H9 (cell line): ENCODE results near the gene GDF3. TPM values are rescaled to one million over a fixed set of nuclear protein-coding genes. Genes with fewer than 3 reads are reported as not detected.

Experiments
- DNase-seq: peaks from one replicate; pipeline ENCODE4 v3.0.0-alpha.2; 2017
- H2AFZ ChIP-seq: one replicate; pipeline ENCODE4 v1.6.1; 2013; ENCODE audit warnings: mild to moderate bottlenecking, low read length, control low read depth, moderate library complexity
- H2AK5ac ChIP-seq: 2 replicates; pipeline ENCODE4 v1.6.1; 2013; ENCODE audit warnings: low read length, control low read depth, mixed read lengths; ENCODE audit not compliant: insufficient read length
- H2BK120ac ChIP-seq: one replicate; pipeline ENCODE4 v1.6.1; 2013; ENCODE audit warnings: low read depth, mild to moderate bottlenecking, low read length, control low read depth, inconsistent platforms; ENCODE audit not compliant: poor library complexity, severe bottlenecking
- H2BK12ac ChIP-seq: 2 replicates; pipeline ENCODE4 v1.6.1; 2013; ENCODE audit warnings: low read length, control low read depth, mixed read lengths, low read depth; ENCODE audit not compliant: insufficient read length
- H2BK15ac ChIP-seq: 2 replicates; pipeline ENCODE4 v1.6.1; 2013; ENCODE audit warnings: low read depth, low read length, control low read depth
- H2BK20ac ChIP-seq: one replicate; pipeline ENCODE4 v1.6.1; 2013; ENCODE audit warnings: low read depth, mild to moderate bottlenecking, low read length, control low read depth, inconsistent platforms; ENCODE audit not compliant: poor library complexity, severe bottlenecking
- H2BK5ac ChIP-seq: 2 replicates; pipeline ENCODE4 v1.6.1; 2013; ENCODE audit warnings: low read length, control low read depth, mixed read lengths; ENCODE audit not compliant: insufficient read length
- H3K14ac ChIP-seq: 2 replicates; pipeline ENCODE4 v1.6.1; 2013; ENCODE audit warnings: low read length, control low read depth; ENCODE audit not compliant: insufficient read depth
- H3K18ac ChIP-seq: 2 replicates; pipeline ENCODE4 v1.6.1; 2013; ENCODE audit warnings: low read depth, mild to moderate bottlenecking, mixed read lengths, low read length, control low read depth; ENCODE audit not compliant: insufficient read length
- H3K23ac ChIP-seq: 2 replicates; pipeline ENCODE4 v1.6.1; 2013; ENCODE audit warnings: low read length, control low read depth, mixed read lengths, low read depth; ENCODE audit not compliant: insufficient read length
- H3K23me2 ChIP-seq: 2 replicates; pipeline ENCODE4 v1.6.1; 2013; ENCODE audit warnings: low read depth, mild to moderate bottlenecking, mixed read lengths, low read length, control low read depth; ENCODE audit not compliant: insufficient read length, poor library complexity, severe bottlenecking
- H3K27ac ChIP-seq: 2 replicates; pipeline ENCODE4 v1.5.1; 2013; ENCODE audit warnings: low read length, control low read depth, mixed read lengths, low read depth; ENCODE audit not compliant: insufficient read length
- H3K27me3 ChIP-seq: 2 replicates; pipeline ENCODE4 v1.6.1; 2013; ENCODE audit warnings: low read length, control low read depth, inconsistent platforms; ENCODE audit not compliant: insufficient read depth
- H3K4ac ChIP-seq: 2 replicates; pipeline ENCODE4 v1.6.1; 2013; ENCODE audit warnings: low read depth, mild to moderate bottlenecking, control low read depth, inconsistent platforms, low read length, moderate library complexity
- H3K4me1 ChIP-seq: 2 replicates; pipeline ENCODE4 v1.6.1; 2013; ENCODE audit warnings: low read length, control low read depth, inconsistent platforms; ENCODE audit not compliant: insufficient read depth
- H3K4me2 ChIP-seq: 2 replicates; pipeline ENCODE4 v1.6.1; 2013; ENCODE audit warnings: low read length, control low read depth, mixed read lengths; ENCODE audit not compliant: insufficient read length, insufficient read depth
- H3K56ac ChIP-seq: 2 replicates; pipeline ENCODE4 v1.6.1; 2013; ENCODE audit warnings: low read depth, mild to moderate bottlenecking, mixed read lengths, low read length, control low read depth; ENCODE audit not compliant: insufficient read length
- H3K79me1 ChIP-seq: 2 replicates; pipeline ENCODE4 v1.6.1; 2013; ENCODE audit warnings: low read depth, mild to moderate bottlenecking, moderate library complexity, low read length, control low read depth, inconsistent platforms; ENCODE audit not compliant: insufficient read depth, poor library complexity, severe bottlenecking
- H3K79me2 ChIP-seq: 2 replicates; pipeline ENCODE4 v1.6.1; 2013; ENCODE audit warnings: low read length, control low read depth, inconsistent platforms; ENCODE audit not compliant: insufficient read depth
- H3K9ac ChIP-seq: 2 replicates; pipeline ENCODE4 v1.6.1; 2013; ENCODE audit warnings: low read length, control low read depth, mixed read lengths; ENCODE audit not compliant: insufficient read length; ENCODE audit errors: extremely low read depth
- H3K9me3 ChIP-seq: one replicate; pipeline ENCODE4 v1.6.1; 2013; ENCODE audit warnings: low read depth, low read length, inconsistent platforms; ENCODE audit not compliant: control insufficient read depth
- H3T11ph ChIP-seq: one replicate; pipeline ENCODE4 v1.6.1; 2013; ENCODE audit warnings: mild to moderate bottlenecking, low read length, control low read depth, inconsistent platforms
- H4K20me1 ChIP-seq: one replicate; pipeline ENCODE4 v1.6.1; 2013; ENCODE audit not compliant: control insufficient read depth, insufficient read length, insufficient read depth
- H4K5ac ChIP-seq: 2 replicates; pipeline ENCODE4 v1.6.1; 2013; ENCODE audit warnings: low read depth, mild to moderate bottlenecking, mixed read lengths, low read length, control low read depth; ENCODE audit not compliant: insufficient read length
- H4K8ac ChIP-seq: replicated peaks from 2 replicates; pipeline ENCODE4 v1.6.1; 2013; ENCODE audit warnings: low read length, control low read depth, mixed read lengths, low read depth; ENCODE audit not compliant: insufficient read length
- H4K91ac ChIP-seq: 2 replicates; pipeline ENCODE4 v1.6.1; 2013; ENCODE audit warnings: low read depth, mild to moderate bottlenecking, moderate library complexity, mixed read lengths, low read length, control low read depth; ENCODE audit not compliant: insufficient read length
- H3K27ac Mint-ChIP-seq, 3 experiments: 2 replicates in 2 of 3; 3 replicates in 1 of 3; pipeline ENCODE4 v1.8.0; 2020 to 2021; ENCODE audit warnings: mixed read lengths in 3 of 3, mild to moderate bottlenecking in 1 of 3, moderate library complexity in 1 of 3
- H3K27me3 Mint-ChIP-seq: 2 replicates; pipeline ENCODE4 v1.8.0; 2021; ENCODE audit warnings: low read depth, mild to moderate bottlenecking, moderate library complexity, mixed read lengths
- H3K36me3 Mint-ChIP-seq, 3 experiments: 2 replicates in 2 of 3; 3 replicates in 1 of 3; pipeline ENCODE4 v1.8.0; 2020 to 2021; ENCODE audit warnings: low read depth in 3 of 3, mixed read lengths in 3 of 3; ENCODE audit not compliant: insufficient read depth in 1 of 3
- H3K4me1 Mint-ChIP-seq, 2 experiments: 2 replicates each; pipeline ENCODE4 v1.8.0; 2020; ENCODE audit warnings: mixed read lengths in 2 of 2
- H3K4me3 Mint-ChIP-seq, 2 experiments: 2 replicates in 1 of 2; 3 replicates in 1 of 2; pipeline ENCODE4 v1.8.0; 2020 to 2021; ENCODE audit warnings: mild to moderate bottlenecking in 2 of 2, mixed read lengths in 2 of 2, moderate library complexity in 1 of 2
- H3K9me3 Mint-ChIP-seq, 2 experiments: 2 replicates in 1 of 2; 3 replicates in 1 of 2; pipeline ENCODE4 v1.8.0; 2020; ENCODE audit warnings: mild to moderate bottlenecking in 2 of 2, mixed read lengths in 2 of 2, moderate library complexity in 1 of 2
- CTCF ChIP-seq: fragments of 200-600 bp; sonication (generic); conservative IDR thresholded peaks from 3 replicates; pipeline ENCODE4 v1.8.0; 2021; ENCODE audit warnings: antibody characterized with exemption, mild to moderate bottlenecking
- WGBS: extraction: QIAGEN DNeasy Blood & Tissue Kit; methylation state at CpG from one replicate; pipeline ENCODE4 v1.1.7; 2013; ENCODE audit warnings: missing lambda C conversion rate, low lambda C conversion rate, mixed read lengths; ENCODE audit not compliant: insufficient read length; ENCODE audit errors: extremely low coverage; 5-methylcytosine and 5-hydroxymethylcytosine counted together
- total RNA-seq: library from RNA; stranded (reverse); gene quantifications from 2 replicates; pipeline ENCODE4 v1.2.1, GENCODE V29; 2021

The GDF3 gene
- total RNA-seq, 1 experiment from 2014 or later, result 9.9 TPM

DNA sequence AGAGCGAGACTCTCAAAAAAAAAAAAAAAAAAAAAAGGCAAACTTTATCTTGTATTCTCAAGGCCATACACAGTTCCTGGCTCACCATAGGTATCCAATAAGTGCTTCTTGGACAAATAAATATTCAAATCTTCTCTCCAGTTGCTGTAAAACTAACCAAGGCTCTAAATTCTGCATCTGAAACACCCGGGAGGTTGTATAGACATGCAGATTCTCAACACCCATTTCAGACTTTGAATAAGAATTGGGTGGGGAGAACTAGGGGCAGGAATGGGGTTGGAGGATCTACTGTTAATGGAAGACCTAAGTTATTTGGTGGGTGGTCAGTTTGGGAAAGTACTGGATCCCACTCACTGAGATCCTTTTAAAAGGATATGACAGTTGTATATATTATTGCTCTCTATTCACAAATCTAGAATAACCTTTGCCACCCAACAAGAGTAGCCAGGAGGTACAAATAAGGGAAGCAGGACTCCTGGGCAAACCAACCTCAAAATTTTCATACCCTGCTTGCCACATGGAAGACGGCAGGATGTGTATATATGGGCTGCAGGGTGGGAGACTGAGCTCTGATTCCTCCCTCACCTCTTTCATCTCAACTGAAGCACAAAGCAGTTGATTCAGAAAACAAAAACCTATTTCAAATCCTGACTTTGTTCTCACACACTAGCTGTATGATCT is 879 bp downstream of the GDF3 start:
- Histone ChIP-seq H2AFZ (no peak overlapping the region), H4K5ac (no peak overlapping the region), H2BK15ac (no peak overlapping the region), H4K91ac (no peak overlapping the region), H2BK20ac (no peak overlapping the region), H3K79me2 (no peaks in the 10 kb centered on the region), H4K8ac (no peak overlapping the region), H3K4ac (no peak overlapping the region), H2BK5ac (no peak overlapping the region), H2BK12ac (no peak overlapping the region), H3K18ac (no peak overlapping the region), H3K14ac (no peak overlapping the region), H2AK5ac (no peak overlapping the region), H3K4me2 (no peak overlapping the region), H4K20me1 (no peaks in the 10 kb centered on the region), H3K27me3 (no peaks in the 10 kb centered on the region), H3T11ph (no peak overlapping the region), H3K79me1 (no peaks in the 10 kb centered on the region), H3K4me1 (peaks cover 4% of the 10 kb centered on the region; the same call in 1 of the 2 replicates), H2BK120ac (no peak overlapping the region), H3K27ac (peak overlapping the region; percentile 58), H3K56ac (no peak overlapping the region), H3K9me3 (no peaks in the 10 kb centered on the region), H3K23me2 (no peaks in the 10 kb centered on the region), H3K23ac (no peak overlapping the region), H3K9ac (no peak overlapping the region)
- H3K36me3 Mint-ChIP-seq, result peaks cover 0 to 6% (median 3%) of the 10 kb centered on the region in 3 experiments; a peak in 2 of 7 replicates
- TF ChIP-seq CTCF, result no peak
- H3K27ac Mint-ChIP-seq, result peak overlapping the region; percentile 21 to 99 (median 89); a peak in 6 of 7 replicates
- DNase-seq, result peak; percentile 48
- no CpG with 5 or more reads among the region's 3 CpGs for WGBS
- H3K27me3 Mint-ChIP-seq, result no peaks in the 10 kb centered on the region
- H3K4me1 Mint-ChIP-seq, result peaks cover 37 to 41% of the 10 kb centered on the region in 2 experiments
- no peaks in the 10 kb centered on the region; a peak in 1 of 5 replicates for H3K9me3 Mint-ChIP-seq
- peak overlapping the region; percentile 2 to 64; a peak in 4 of 5 replicates for H3K4me3 Mint-ChIP-seq
